Ovary (tissue), 9 donors: Measurements from ENCODE around the gene CFAP251. TPM values are rescaled to one million over a fixed set of nuclear protein-coding genes. Genes with fewer than 3 reads are reported as not detected.
A peak's percentile ranks its signal among the peaks of the same experiment; 100 is the strongest.

Source experiments
- DNase-seq, 5 donors: peaks; one replicate each; pipeline ENCODE4 v3.0.0-alpha.2; 2019 to 2020
- H3K27ac ChIP-seq, 2 donors: fragments of 200-600 bp; one replicate each; pipeline versions ENCODE4 v1.5.1 to v1.8.0; 2019 to 2022
- H3K27me3 ChIP-seq: fragments of 200-600 bp; one replicate; pipeline ENCODE4 v1.8.0; 2022
- H3K36me3 ChIP-seq: fragments of 200-600 bp; sonication (generic); one replicate; pipeline ENCODE4 v1.5.1; 2019
- H3K4me1 ChIP-seq: one replicate; pipeline ENCODE4 v1.8.1; 2013; ENCODE audit warnings: mild to moderate bottlenecking, moderate library complexity; ENCODE audit not compliant: insufficient read depth
- H3K4me3 ChIP-seq: fragments of 200-600 bp; sonication (generic); one replicate; pipeline ENCODE4 v1.5.1; 2017
- H3K9me3 ChIP-seq, 2 donors: fragments of 200-600 bp in 1 of 2; sonication (generic) in 1 of 2; one replicate each; pipeline versions ENCODE4 v1.5.1 to v1.8.1; 2013 to 2019; ENCODE audit warnings: mild to moderate bottlenecking in 1 of 2, moderate library complexity in 1 of 2
- EP300 ChIP-seq: sonication (generic); formaldehyde crosslinking; IDR thresholded peaks from one replicate; pipeline ENCODE4 v1.6.1; 2017; ENCODE audit warnings: antibody characterized with exemption
- POLR2A ChIP-seq: fragments of 450-650 bp; IDR thresholded peaks from one replicate; pipeline ENCODE4 v1.6.1; 2017; ENCODE audit warnings: antibody characterized with exemption, mild to moderate bottlenecking, moderate library complexity
- WGBS, 3 donors: extraction: QIAGEN DNeasy Blood & Tissue Kit in 1 of 3; methylation state at CpG; one replicate each; pipeline versions ENCODE4 v1.1.5 to v1.1.7; 2013 to 2017; 5-methylcytosine and 5-hydroxymethylcytosine counted together
- intact Hi-C, 4 donors: fragments of 100-400 bp; cut with DNase I; formaldehyde crosslinking; loops; one replicate each; pipeline versions ENCODE4 v1.11.0 to v1.15.1; 2022 to 2023
- polyA plus RNA-seq, 2 donors: library from polyadenylated mRNA; stranded (reverse); fragments of 200-250 nt in 1 of 2; fragments of 350-450 nt in 1 of 2; fragmentation: Illumina TruSeq in 1 of 2; extraction: RNeasy Lipid Tissue Mini Kit (QIAGEN cat#74804) in 1 of 2; gene quantifications; one replicate each; pipeline ENCODE4 v1.2.3, GENCODE V29; 2013 to 2014
- small RNA-seq: library from RNA; depleted of rRNA; stranded (forward); fragments of <200 nt; gene quantifications from one replicate; pipeline ENCODE3, GENCODE V24; 2016
- total RNA-seq, 7 donors: library from RNA; depleted of rRNA in 2 of 7; stranded (reverse); fragments of >200 nt in 2 of 7; fragmentation: NEBNext Ultra II Directional in 3 of 7; extraction: Animal tissue kit (Norgen Biotek cat#: 25700) in 3 of 7; gene quantifications; one replicate each; pipeline versions ENCODE4 v1.1.0 to v1.2.4, GENCODE V29; 2016 to 2023
- TF ChIP-seq, protein P1 (sequence below), 3 donors: fragments of 450-650 bp in 2 of 3; fragments of 200-600 bp in 1 of 3; IDR thresholded peaks; one replicate each; pipeline versions ENCODE4 v1.5.1 to v1.8.0; 2016 to 2022; ENCODE audit warnings: antibody characterized with exemption in 3 of 3, mild to moderate bottlenecking in 1 of 3
- donor health status: DM: no; HTN: no; CAD: no; lungs with moderate emphysema.
- donor health status: DM: no; HTN: no; CAD: no.
- donor health status: Bipolar disorder and iron deficiency.
- donor health status: DM: yes; HTN: yes; CAD: no.
- donor health status: DM: no; HTN: no; CAD: no.
- donor health status: DM: yes; HTN: yes; CAD: no.

Gene CFAP251
- total and polyA plus RNA-seq, 9 donors: 1.2 to 28.7 (median 5.5) TPM

- no peaks in the 10 kb centered on the region for H3K27me3 ChIP-seq
- intact Hi-C loops: no loop called here
Observed at GRCh38 chr12:122049827-122050226, 131.4 kb downstream of the CFAP251 start.

GRCh38 chr12:122050706-122051105 lies 132.3 kb downstream of the CFAP251 start:
- H3K4me1 ChIP-seq: peaks cover 6% of the 10 kb centered on the region
- no peak for DNase-seq
- H3K9me3 ChIP-seq: no peaks in the 10 kb centered on the region
- peak overlapping the region; percentile 41 to 80 for H3K27ac ChIP-seq
- intact Hi-C loops: no loop called here
- TF ChIP-seq EP300 (no peak), POLR2A (no peak)
- TF ChIP-seq, protein P1, sequence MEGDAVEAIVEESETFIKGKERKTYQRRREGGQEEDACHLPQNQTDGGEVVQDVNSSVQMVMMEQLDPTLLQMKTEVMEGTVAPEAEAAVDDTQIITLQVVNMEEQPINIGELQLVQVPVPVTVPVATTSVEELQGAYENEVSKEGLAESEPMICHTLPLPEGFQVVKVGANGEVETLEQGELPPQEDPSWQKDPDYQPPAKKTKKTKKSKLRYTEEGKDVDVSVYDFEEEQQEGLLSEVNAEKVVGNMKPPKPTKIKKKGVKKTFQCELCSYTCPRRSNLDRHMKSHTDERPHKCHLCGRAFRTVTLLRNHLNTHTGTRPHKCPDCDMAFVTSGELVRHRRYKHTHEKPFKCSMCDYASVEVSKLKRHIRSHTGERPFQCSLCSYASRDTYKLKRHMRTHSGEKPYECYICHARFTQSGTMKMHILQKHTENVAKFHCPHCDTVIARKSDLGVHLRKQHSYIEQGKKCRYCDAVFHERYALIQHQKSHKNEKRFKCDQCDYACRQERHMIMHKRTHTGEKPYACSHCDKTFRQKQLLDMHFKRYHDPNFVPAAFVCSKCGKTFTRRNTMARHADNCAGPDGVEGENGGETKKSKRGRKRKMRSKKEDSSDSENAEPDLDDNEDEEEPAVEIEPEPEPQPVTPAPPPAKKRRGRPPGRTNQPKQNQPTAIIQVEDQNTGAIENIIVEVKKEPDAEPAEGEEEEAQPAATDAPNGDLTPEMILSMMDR (IDR thresholded peaks at IDR 0.05): no peak
- no peaks in the 10 kb centered on the region for H3K36me3 ChIP-seq
- WGBS, 3 donors: 32 to 54% (median 39%) methylated on average over 20 of the region's 20 CpGs
- H3K4me3 ChIP-seq: no peak overlapping the region
- H3K27me3 ChIP-seq: no peaks in the 10 kb centered on the region

More at GRCh38 chr12:122049827-122050226, 131.4 kb downstream of the CFAP251 start:
- no peak for TF ChIP-seq EP300
- TF ChIP-seq POLR2A: no peak
- TF ChIP-seq, protein P1 (IDR thresholded peaks at IDR 0.05): no peak
- H3K4me1 ChIP-seq: peaks cover 6% of the 10 kb centered on the region
- H3K27ac ChIP-seq: no peak overlapping the region
- H3K4me3 ChIP-seq: no peak overlapping the region
- no peaks in the 10 kb centered on the region for H3K9me3 ChIP-seq
- DNase-seq: no peak
- 94 to 96% (median 95%) methylated on average over 9 of the region's 9 CpGs for WGBS, 3 donors
- no peaks in the 10 kb centered on the region for H3K36me3 ChIP-seq

GRCh38 chr12:122051231-122051876 lies 133.0 kb downstream of the CFAP251 start:
- H3K9me3 ChIP-seq: no peaks in the 10 kb centered on the region
- TF ChIP-seq EP300 (no peak), POLR2A (no peak)
- TF ChIP-seq, protein P1 (IDR thresholded peaks at IDR 0.05): no peak
- H3K4me1 ChIP-seq: peaks cover 6% of the 10 kb centered on the region
- intact Hi-C loops: no loop called here
- no peaks in the 10 kb centered on the region for H3K27me3 ChIP-seq
- WGBS, 3 donors: 8 to 23% (median 10%) methylated on average over 14 of the region's 14 CpGs
- peak; percentile 60 to 71 (median 64) for DNase-seq
- H3K27ac ChIP-seq: peak overlapping the region; percentile 41 to 80
- no peak overlapping the region for H3K4me3 ChIP-seq
- H3K36me3 ChIP-seq: no peaks in the 10 kb centered on the region

DNA sequence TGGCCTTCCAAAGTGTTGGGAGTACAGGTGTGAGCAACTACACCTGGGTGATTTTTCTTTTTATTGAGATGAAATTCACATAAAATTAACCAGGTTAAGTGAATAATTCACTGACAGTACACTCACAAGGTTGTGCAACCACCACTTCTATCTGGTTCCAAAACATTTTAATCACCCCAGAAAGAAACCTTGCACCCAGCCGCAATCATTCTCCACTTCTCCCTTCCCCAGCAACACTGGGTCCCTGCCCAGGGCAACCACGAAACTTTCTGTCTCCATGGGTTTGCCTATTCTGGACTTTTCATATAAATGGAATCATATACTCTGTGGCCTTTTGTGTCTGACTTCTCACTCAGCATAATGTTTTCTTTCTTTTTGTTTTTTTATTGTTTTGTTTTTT lies 133.9 kb downstream of the CFAP251 start:
- H3K4me1 ChIP-seq: peaks cover 6% of the 10 kb centered on the region
- DNase-seq: no peak
- H3K4me3 ChIP-seq: no peak overlapping the region
- no peaks in the 10 kb centered on the region for H3K27me3 ChIP-seq
- TF ChIP-seq POLR2A: no peak
- no peak for TF ChIP-seq EP300
- TF ChIP-seq, protein P1 (IDR thresholded peaks at IDR 0.05): no peak
- H3K27ac ChIP-seq: peak overlapping the region in 1 of 2 donors; percentile 80
- intact Hi-C loops: no loop called here
- no peaks in the 10 kb centered on the region for H3K36me3 ChIP-seq
- no peaks in the 10 kb centered on the region for H3K9me3 ChIP-seq
- WGBS, 3 donors: 63 to 85% (median 74%) methylated on average over 2 of the region's 2 CpGs

Small RNA genes lying within 50 kb of the gene (small RNA-seq; reads per million reads assigned to genes)
- gene AC069503.3 (not detected), gene RF00017 (not detected), gene RNU7-170P (not detected)

Other genes with a start within 250 kb of the CFAP251 start
- 1 to 10 TPM in 2 of 7 donors, under 1 TPM in 5; 0.08 to 3.2 (median 0.65) TPM for gene MORN3, start 248.9 kb upstream of the CFAP251 start, total RNA-seq
- 1 to 10 TPM in 1 of 2 donors, under 1 TPM in 1; 0.65 to 1.2 TPM for gene MORN3, start 248.9 kb upstream of the CFAP251 start, polyA plus RNA-seq
- gene TMEM120B, start 205.8 kb upstream of the CFAP251 start, total RNA-seq: 10 to 100 TPM in 4 of 7 donors, 1 to 10 TPM in 3; 2.0 to 15.3 (median 10.1) TPM
- gene TMEM120B, start 205.8 kb upstream of the CFAP251 start, polyA plus RNA-seq: 1 to 10 TPM; 4.7 to 5.6 TPM
- gene RHOF, start 124.9 kb upstream of the CFAP251 start, total RNA-seq: 10 to 100 TPM in 6 of 7 donors, 1 to 10 TPM in 1; 9.3 to 37.3 (median 18.2) TPM
- gene RHOF, start 124.9 kb upstream of the CFAP251 start, polyA plus RNA-seq: 1 to 10 TPM; 3.7 to 7.9 TPM
- 10 to 100 TPM in 5 of 7 donors, 1 to 10 TPM in 2; 8.7 to 44.6 (median 31.7) TPM for gene SETD1B, start 114.6 kb upstream of the CFAP251 start, total RNA-seq
- gene SETD1B, start 114.6 kb upstream of the CFAP251 start, polyA plus RNA-seq: 10 to 100 TPM in 1 of 2 donors, 1 to 10 TPM in 1; 6.2 to 15.5 TPM
- 1 to 10 TPM; 1.2 to 7.2 (median 4.4) TPM for gene HPD, start 59.7 kb upstream of the CFAP251 start, total RNA-seq
- 1 to 10 TPM; 1.3 to 4.0 TPM for gene HPD, start 59.7 kb upstream of the CFAP251 start, polyA plus RNA-seq
- gene PSMD9, start 29.8 kb upstream of the CFAP251 start, total RNA-seq: 10 to 100 TPM; 24.4 to 57.0 (median 35.5) TPM
- gene PSMD9, start 29.8 kb upstream of the CFAP251 start, polyA plus RNA-seq: 10 to 100 TPM; 25.6 to 58.7 TPM
- gene BCL7A, start 103.3 kb downstream of the CFAP251 start, total RNA-seq: 1 to 10 TPM; 4.4 to 9.1 (median 7.2) TPM
- gene BCL7A, start 103.3 kb downstream of the CFAP251 start, polyA plus RNA-seq: 1 to 10 TPM; 5.0 to 6.4 TPM
- gene MLXIP, start 160.2 kb downstream of the CFAP251 start, total RNA-seq: 100 to 1,000 TPM in 2 of 7 donors, 10 to 100 TPM in 5; 23.2 to 111 (median 85.9) TPM
- 10 to 100 TPM; 34.0 to 43.7 TPM for gene MLXIP, start 160.2 kb downstream of the CFAP251 start, polyA plus RNA-seq